ENCODE results near the gene POF1B. TPM values are rescaled to one million over a fixed set of nuclear protein-coding genes. Genes with fewer than 3 reads are reported as not detected.

The POF1B gene
- total RNA-seq, 4 donors from 2014 or later = 0.11 to 0.51 (median 0.51) TPM; not detected in 1

DNA sequence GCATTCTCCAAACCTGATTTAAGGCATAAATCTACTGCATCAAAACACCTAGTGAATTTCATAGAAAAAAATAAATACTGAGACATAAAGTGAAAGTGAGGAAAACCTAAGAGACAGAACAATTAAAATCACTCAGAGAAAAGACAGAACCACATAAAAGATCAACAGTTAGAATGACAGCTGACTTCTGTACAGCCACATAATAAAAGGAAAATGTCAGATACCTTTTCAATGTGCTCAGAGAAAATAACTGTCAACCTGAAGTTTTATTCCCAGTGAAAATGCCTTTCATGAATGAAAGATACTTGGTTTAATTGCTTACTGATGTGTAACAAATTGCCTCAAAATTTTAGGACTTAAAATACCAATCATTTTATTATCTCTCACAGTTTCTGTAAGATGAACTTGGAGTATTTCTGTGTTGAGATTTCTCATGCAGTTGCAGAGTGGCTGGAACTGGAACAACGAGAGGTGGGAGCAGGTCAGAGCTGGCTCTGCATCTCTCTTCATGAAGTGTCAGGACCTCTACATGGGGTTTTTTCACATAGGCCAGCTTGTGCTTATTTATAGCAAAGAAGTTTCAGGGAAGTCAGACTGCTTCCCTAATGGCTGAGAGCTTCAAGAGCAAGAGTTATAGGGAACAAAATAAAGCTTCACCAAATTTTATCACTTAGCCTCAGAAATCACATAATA is 11.9 kb upstream of the POF1B start:
- H3K27ac ChIP-seq = no peak overlapping the region
- no peak for ATAC-seq

DNA sequence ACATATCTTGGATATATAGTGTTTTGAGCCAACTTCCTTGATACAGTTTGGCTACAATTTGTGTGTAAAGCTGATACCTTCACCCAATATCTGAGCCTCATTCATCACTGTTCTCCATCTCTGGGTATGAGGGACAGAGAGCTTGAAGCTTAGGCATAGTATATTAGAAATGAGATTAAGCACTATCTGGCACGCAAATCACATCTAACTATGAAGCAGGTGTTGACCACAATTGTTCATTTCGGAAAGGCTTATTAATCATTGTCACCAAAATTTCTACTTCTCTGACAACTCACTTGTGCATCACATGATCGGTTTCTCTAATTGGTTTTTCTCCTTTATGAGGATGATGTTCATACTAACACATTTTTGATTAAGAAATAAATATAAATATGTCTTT is 2.1 kb upstream of the POF1B start:
- no peak overlapping the region for H3K4me3 ChIP-seq
- intact Hi-C loops (cut with DNase I; ENCODE audit: low total_unique reads) = no loop called here
- TF ChIP-seq POLR2A (IDR thresholded peaks at IDR 0.05) = no peak
- TF ChIP-seq, protein P1, sequence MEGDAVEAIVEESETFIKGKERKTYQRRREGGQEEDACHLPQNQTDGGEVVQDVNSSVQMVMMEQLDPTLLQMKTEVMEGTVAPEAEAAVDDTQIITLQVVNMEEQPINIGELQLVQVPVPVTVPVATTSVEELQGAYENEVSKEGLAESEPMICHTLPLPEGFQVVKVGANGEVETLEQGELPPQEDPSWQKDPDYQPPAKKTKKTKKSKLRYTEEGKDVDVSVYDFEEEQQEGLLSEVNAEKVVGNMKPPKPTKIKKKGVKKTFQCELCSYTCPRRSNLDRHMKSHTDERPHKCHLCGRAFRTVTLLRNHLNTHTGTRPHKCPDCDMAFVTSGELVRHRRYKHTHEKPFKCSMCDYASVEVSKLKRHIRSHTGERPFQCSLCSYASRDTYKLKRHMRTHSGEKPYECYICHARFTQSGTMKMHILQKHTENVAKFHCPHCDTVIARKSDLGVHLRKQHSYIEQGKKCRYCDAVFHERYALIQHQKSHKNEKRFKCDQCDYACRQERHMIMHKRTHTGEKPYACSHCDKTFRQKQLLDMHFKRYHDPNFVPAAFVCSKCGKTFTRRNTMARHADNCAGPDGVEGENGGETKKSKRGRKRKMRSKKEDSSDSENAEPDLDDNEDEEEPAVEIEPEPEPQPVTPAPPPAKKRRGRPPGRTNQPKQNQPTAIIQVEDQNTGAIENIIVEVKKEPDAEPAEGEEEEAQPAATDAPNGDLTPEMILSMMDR (IDR thresholded peaks at IDR 0.05 in 4 of 5, conservative IDR thresholded peaks at IDR 0.05 in 1 of 5) = no peak
- H3K9me3 ChIP-seq = no peaks in the 10 kb centered on the region
- DNase-seq = no peak
- no peaks in the 10 kb centered on the region for H3K4me1 ChIP-seq
- in situ Hi-C loops (cut with MboI; ENCODE audit: low sequenced_read_pairs in 4 of 4) = no loop called here
- no peak overlapping the region for H3K27ac ChIP-seq
- no peaks in the 10 kb centered on the region for H3K27me3 ChIP-seq
- ATAC-seq = no peak
- no peaks in the 10 kb centered on the region for H3K36me3 ChIP-seq

More for the DNA sequence above, 11.9 kb upstream of the POF1B start:
- Histone ChIP-seq H3K9me3 (no peaks in the 10 kb centered on the region), H3K36me3 (no peaks in the 10 kb centered on the region), H3K4me1 (no peaks in the 10 kb centered on the region), H3K4me3 (no peak overlapping the region), H3K27me3 (no peaks in the 10 kb centered on the region)
- in situ Hi-C loops (cut with MboI; ENCODE audit: low sequenced_read_pairs in 4 of 4) = no loop called here
- TF ChIP-seq, protein P1 (IDR thresholded peaks at IDR 0.05 in 4 of 5, conservative IDR thresholded peaks at IDR 0.05 in 1 of 5) = no peak
- intact Hi-C loops (cut with DNase I; ENCODE audit: low total_unique reads) = no loop called here
- DNase-seq = no peak

DNA sequence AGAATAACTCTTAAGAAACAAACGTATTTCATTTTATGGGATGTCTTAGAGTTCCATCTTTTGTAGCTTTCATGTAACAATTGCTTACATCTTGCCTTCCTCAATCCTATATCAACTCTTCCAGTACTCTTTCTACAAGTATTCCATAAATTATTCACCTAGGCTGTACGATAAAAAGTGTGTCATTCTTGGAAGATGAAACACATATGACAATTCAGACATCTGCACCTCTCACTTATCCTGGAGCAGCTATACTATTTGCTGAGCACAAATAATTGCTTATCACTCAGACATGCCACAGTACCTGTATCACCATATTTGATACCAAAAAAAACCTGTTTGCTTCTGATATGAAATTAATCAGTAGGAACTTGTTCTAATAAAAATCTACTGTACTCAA is 1.0 kb downstream of the POF1B start:
- DNase-seq = no peak
- no peak for TF ChIP-seq POLR2A (IDR thresholded peaks at IDR 0.05)
- TF ChIP-seq, protein P1 (IDR thresholded peaks at IDR 0.05 in 4 of 5, conservative IDR thresholded peaks at IDR 0.05 in 1 of 5) = no peak
- no peak overlapping the region for H3K27ac ChIP-seq
- ATAC-seq = no peak
- no peaks in the 10 kb centered on the region for H3K27me3 ChIP-seq
- in situ Hi-C loops (cut with MboI; ENCODE audit: low sequenced_read_pairs in 4 of 4) (no loop called here), intact Hi-C loops (cut with DNase I; ENCODE audit: low total_unique reads) (no loop called here)
- H3K36me3 ChIP-seq = no peaks in the 10 kb centered on the region
- no peak overlapping the region for H3K4me3 ChIP-seq
- H3K4me1 ChIP-seq = no peaks in the 10 kb centered on the region
- no peaks in the 10 kb centered on the region for H3K9me3 ChIP-seq

DNA sequence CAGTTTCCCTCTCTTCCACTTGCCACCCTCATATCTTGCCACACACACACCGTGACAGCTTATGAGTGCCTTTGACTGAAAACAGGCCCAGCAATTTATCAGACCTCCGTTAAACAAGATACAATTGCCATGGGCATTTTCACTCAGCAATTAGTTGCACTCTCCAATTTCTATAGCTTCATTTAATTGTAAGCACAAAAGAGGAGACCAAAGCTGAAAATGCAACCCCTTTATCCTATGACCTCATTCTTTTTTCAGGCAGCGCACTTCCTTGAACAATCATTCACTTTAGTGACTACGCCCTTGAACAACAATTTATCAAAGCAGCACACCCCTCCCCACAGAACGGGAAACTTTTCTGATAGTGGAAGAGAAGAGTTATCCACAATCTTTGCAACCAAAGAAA is 4.1 kb downstream of the POF1B start:
- no peaks in the 10 kb centered on the region for H3K9me3 ChIP-seq
- no peak overlapping the region for H3K27ac ChIP-seq
- TF ChIP-seq, protein P1 (IDR thresholded peaks at IDR 0.05 in 4 of 5, conservative IDR thresholded peaks at IDR 0.05 in 1 of 5) = no peak
- TF ChIP-seq POLR2A (IDR thresholded peaks at IDR 0.05) = no peak
- no peak for ATAC-seq
- H3K27me3 ChIP-seq = no peaks in the 10 kb centered on the region
- no peak overlapping the region for H3K4me3 ChIP-seq
- in situ Hi-C loops (cut with MboI; ENCODE audit: low sequenced_read_pairs in 4 of 4) = no loop called here
- H3K4me1 ChIP-seq = no peaks in the 10 kb centered on the region
- intact Hi-C loops (cut with DNase I; ENCODE audit: low total_unique reads) = no loop called here
- DNase-seq = no peak
- H3K36me3 ChIP-seq = no peaks in the 10 kb centered on the region
